Coronary artery (tissue), 2 donors: Measurements from ENCODE around the gene CADPS.

Experiments
- DNase-seq: peaks from one replicate; pipeline ENCODE4 v3.0.0-alpha.2; 2017; ENCODE audit warnings: low spot score
- H3K27ac ChIP-seq, 2 donors: fragments of 200-600 bp; sonication (generic); one replicate each; pipeline ENCODE4 v1.5.1; 2016 to 2019
- H3K4me3 ChIP-seq: fragments of 200-600 bp; sonication (generic); 2 replicates; pipeline ENCODE4 v1.5.1; 2016; ENCODE audit warnings: mild to moderate bottlenecking, moderate library complexity
- CTCF ChIP-seq: fragments of 200-600 bp; sonication (generic); IDR thresholded peaks from one replicate; pipeline ENCODE4 v1.5.1; 2019; ENCODE audit warnings: antibody characterized with exemption

Gene CADPS

GRCh38 chr3:62647711-62648110, 227.5 kb downstream of the CADPS start:
- TF ChIP-seq CTCF = no peak

GRCh38 chr3:62644493-62644892, 230.7 kb downstream of the CADPS start:
- no peak for TF ChIP-seq CTCF
- no peak overlapping the region for H3K27ac ChIP-seq
- DNase-seq = no peak

More at GRCh38 chr3:62647711-62648110, 227.5 kb downstream of the CADPS start:
- Histone ChIP-seq H3K27ac (no peak overlapping the region), H3K4me3 (no peak overlapping the region)
- DNase-seq = no peak

DNA sequence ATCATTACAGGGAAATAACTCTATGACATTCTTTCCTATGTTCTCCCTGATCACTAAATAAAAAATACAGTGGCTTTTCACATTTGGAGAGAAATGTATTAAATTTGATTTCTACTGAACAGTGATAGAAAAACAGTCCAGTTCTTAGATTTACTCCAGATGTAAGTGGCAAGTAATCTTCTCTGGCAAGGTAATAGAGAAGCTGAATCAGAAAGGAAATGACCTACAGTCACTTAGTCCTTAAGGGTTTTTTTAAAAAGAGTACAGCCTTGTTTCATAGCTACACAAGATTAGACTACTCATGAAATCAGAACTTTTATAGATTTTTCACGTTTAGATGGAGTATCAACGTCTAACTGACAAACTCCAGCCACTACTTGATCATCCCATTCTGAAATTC, 236.9 kb downstream of the CADPS start:
- no peak for TF ChIP-seq CTCF
- DNase-seq = no peak
- H3K4me3 ChIP-seq = no peak overlapping the region
- H3K27ac ChIP-seq = no peak overlapping the region

More at GRCh38 chr3:62644493-62644892, 230.7 kb downstream of the CADPS start:
- no peak overlapping the region for H3K4me3 ChIP-seq

DNA sequence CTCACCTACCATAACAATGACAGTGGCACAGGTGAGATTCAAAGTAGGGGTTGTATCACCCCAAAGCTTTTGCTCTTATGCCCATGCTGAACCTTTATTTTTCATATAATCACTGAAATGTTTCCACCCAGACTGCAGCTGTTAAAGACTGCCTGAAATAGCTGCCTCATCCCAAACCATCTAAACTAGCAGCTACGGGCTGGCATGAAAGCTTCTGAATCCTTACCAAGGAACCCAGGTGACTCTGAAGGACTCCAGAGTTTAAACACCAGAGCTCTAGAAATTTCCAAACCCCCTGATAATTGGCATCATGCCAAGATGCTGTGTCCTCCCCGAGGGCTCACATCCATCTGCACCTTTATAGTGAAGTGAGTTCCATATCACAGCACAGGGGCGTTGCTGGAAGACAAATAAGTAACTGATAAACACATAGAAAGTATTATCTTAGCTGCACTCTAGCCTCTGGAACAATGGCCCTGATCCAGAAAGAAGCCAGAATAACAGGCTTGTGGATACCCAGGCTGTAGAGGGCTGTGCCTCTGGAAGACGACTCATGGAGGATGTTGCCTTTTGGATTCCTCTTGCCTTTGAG, 238.9 kb downstream of the CADPS start:
- no peak for DNase-seq
- no peak overlapping the region for H3K4me3 ChIP-seq
- no peak overlapping the region for H3K27ac ChIP-seq
- TF ChIP-seq CTCF = no peak

GRCh38 chr3:62632510-62633294, 242.5 kb downstream of the CADPS start:
- Histone ChIP-seq H3K27ac (no peak overlapping the region), H3K4me3 (no peak overlapping the region)
- TF ChIP-seq CTCF = no peak
- no peak for DNase-seq

DNA sequence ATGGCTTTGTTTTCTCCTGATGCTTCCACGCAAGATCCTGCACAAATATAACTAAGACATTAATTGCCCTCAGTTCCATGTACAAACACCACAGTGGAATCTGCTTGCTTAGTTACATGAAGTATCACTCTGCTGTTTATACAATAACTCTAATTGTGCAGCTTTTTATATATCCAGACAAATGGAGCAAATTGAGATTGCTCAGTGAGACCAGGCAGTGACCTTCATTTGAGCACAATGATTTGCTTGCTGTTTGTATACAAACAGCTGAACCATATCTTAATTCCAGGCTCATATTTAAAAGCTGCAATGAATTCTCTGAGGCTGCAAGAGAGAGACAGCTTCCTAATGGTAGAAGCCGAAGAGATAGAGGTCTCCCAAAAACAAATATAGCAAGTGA, 243.7 kb downstream of the CADPS start:
- Histone ChIP-seq H3K4me3 (no peak overlapping the region), H3K27ac (no peak overlapping the region)
- no peak for DNase-seq
- no peak for TF ChIP-seq CTCF

- no peak overlapping the region for H3K27ac ChIP-seq
- H3K4me3 ChIP-seq = no peak overlapping the region
- no peak for DNase-seq
- no peak for TF ChIP-seq CTCF
These were observed 244.6 kb downstream of the CADPS start for GRCh38 chr3:62630664-62631063.
